GM19438 (cell line): Measurements from ENCODE around the gene ADAMTS1.
"Not testable (repeated sequence)": the region's sequence is repeated elsewhere in the genome, so short reads cannot be mapped to it uniquely, and the experiment has no call there.

Experiments used
- ATAC-seq: cut with Tn5 transposase; IDR thresholded peaks from one replicate; pipeline ENCODE4 v1.9.1; 2021; ENCODE audit warnings: low read depth; ENCODE audit not compliant: unreplicated experiment

The ADAMTS1 gene

DNA sequence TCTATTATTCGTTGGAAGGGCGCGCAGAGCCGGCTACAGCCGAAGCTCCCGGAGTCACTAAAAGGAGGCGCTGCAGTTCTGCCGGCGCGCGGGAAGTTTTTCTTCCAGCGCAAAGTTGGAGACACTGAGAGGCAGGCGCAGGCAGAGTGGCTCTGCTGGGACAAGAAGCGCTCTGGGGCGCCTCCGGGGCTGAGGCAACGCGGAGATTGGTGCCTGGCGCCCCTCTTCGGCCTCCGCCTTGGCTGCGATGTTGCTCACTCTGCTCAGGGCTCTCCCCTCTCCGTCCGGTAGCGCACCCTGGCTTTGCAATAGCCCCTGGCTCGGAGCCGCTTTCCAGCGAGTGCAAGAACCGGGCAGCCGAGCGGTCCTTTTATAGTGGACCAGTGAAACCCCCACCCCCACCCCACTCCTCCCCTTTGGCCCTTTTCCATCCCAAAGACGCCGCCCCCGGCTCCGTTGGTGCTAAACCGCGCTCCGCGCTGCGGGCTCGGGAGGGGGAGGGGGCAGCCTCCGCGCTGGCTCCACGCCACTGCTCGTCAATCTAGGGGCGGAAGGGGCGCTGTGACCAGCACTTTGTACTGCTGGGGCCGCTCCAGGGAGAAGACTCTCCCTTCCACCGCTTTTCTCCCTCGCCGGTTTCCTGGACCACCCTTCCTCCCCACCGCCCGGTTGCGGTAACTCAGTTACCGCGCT, at the start of gene ADAMTS1:
TSS of gene ADAMTS1 (minus strand) at position 344 of the 693 bp plus-strand sequence. CDS start 455 bp downstream, outside the sequence.
- ATAC-seq = no peak

GRCh38 chr21:26892151-26892550, 46.9 kb upstream of the ADAMTS1 start:
- no peak for ATAC-seq

- ATAC-seq = no peak
These were observed 43.7 kb upstream of the ADAMTS1 start for GRCh38 chr21:26888931-26889330.

DNA sequence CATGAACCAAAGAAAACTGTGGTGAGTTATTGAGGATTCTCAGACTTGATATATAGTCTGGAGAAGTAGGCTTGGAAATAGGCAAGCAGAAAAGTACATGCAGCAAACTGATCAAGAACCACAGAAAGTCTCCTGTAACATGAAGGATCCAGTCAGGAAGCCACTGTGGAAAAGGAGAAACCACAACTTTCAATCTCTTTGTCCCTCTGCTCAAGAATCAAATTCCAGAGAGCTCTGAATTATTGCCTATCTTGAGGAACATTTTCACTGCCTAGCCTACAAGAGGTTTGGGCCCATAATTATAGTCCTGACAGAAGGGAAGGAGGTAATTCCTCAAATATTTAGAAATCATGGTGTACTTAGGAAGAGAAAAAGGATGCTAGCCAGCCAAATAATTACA, 43.0 kb upstream of the ADAMTS1 start:
- ATAC-seq = no peak

DNA sequence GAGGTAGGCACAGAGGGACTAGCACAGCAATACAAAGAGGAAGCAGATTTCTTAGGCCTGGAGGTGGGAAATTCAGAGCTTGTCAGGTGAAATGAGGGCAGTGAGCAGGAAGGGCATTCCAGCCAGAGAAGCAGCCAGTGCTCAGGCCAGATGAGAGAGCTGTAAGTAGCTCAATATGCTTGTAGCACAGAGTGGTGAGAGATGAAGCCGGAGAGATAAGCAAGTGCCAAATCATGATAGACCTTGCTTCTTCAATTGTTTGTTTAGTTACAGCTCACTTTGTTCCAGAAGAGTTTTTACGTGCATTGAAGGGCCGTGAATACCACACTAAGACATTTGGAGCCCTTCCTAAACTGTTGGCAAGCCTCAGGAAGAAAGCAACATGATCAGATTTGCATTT, 42.0 kb upstream of the ADAMTS1 start:
- ATAC-seq = no peak

GRCh38 chr21:26884436-26884835, 39.2 kb upstream of the ADAMTS1 start:
- no peak for ATAC-seq

- no peak for ATAC-seq
These were observed 38.6 kb upstream of the ADAMTS1 start for GRCh38 chr21:26883768-26884167.

- ATAC-seq = no peak
These were observed 36.5 kb upstream of the ADAMTS1 start for GRCh38 chr21:26881504-26882228.

GRCh38 chr21:26877018-26877417, 31.8 kb upstream of the ADAMTS1 start:
- no peak for ATAC-seq

GRCh38 chr21:26874347-26874746, 29.1 kb upstream of the ADAMTS1 start:
- no peak for ATAC-seq

DNA sequence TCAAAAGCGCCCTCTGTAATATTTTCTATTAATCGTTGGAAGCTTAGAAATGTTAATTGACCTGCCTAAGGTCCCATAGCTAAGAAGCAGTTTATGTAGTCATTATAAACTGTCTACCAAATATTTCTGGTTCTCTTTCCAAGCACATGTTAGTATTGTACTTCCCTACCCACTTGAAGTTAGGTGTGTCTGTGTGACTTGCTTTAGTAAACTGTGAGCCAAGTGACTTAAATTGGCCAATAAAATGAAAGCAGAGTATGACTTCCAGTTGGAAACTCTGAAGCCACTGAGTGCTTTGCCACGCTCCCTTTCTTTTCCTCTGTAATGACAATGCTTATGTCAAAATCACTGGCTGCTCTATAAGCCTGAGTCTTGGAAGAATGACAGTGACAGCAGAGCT, 20.6 kb upstream of the ADAMTS1 start:
- ATAC-seq = no peak

DNA sequence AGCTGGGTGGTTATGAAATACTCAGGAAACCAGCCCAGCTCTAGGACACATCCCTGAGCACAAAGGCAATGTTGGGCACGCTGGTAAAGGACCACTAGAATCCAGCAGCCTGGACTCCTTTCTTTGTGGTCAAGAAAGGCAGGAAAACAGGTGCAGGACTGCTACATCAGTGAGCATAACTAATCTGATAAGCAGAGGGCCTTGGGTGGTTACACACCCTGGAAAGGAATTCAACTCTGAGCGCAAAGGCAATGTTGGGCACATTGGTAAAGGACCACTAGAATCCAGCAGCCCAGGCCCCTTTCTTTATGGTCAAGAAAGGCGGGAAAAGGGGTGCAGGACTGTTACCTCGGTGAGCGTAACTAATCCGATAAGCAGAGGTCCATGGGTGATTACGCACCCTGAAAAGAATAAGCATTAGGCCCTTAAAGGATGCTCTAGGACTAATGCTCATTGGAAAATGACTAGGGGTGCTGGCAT, 11.7 kb upstream of the ADAMTS1 start:
- ATAC-seq = not testable (repeated sequence)

DNA sequence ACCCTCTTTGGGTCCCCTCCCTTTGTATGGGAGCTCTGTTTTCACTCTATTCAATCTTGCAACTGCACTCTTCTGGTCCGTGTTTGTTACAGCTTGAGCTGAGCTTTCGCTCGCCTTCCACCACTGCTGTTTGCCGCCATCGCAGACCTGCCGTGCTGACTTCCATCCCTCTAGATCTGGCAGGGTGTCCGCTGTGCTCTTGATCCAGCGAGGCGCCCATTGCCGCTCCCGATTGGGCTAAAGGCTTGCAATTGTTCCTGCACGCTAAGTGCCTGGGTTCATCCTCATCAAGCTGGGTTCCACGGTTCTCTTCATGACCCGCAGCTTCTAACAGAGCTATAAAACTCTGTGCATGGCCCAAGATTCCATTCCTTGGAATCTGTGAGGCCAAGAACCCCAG, 9.5 kb upstream of the ADAMTS1 start:
- not testable (repeated sequence) for ATAC-seq

DNA sequence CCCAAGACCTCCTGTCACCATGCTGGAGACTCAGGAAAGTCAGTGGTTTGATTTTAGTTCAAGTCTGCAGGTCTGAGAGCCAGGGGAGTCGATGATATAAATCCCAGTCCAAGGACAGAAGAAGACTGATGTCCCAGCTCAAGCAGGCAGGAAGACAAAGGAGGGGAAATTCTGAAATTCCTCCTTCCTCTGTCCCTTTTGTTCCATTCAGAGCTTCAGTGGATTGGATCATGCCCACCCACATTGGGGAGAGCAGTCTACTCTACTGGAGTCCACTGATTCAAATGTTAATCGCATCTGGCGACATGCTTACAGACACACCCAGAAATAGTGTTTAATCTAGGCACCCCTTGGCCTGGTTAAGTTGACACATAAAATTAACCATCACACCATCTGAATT, 7.2 kb upstream of the ADAMTS1 start:
- no peak for ATAC-seq

DNA sequence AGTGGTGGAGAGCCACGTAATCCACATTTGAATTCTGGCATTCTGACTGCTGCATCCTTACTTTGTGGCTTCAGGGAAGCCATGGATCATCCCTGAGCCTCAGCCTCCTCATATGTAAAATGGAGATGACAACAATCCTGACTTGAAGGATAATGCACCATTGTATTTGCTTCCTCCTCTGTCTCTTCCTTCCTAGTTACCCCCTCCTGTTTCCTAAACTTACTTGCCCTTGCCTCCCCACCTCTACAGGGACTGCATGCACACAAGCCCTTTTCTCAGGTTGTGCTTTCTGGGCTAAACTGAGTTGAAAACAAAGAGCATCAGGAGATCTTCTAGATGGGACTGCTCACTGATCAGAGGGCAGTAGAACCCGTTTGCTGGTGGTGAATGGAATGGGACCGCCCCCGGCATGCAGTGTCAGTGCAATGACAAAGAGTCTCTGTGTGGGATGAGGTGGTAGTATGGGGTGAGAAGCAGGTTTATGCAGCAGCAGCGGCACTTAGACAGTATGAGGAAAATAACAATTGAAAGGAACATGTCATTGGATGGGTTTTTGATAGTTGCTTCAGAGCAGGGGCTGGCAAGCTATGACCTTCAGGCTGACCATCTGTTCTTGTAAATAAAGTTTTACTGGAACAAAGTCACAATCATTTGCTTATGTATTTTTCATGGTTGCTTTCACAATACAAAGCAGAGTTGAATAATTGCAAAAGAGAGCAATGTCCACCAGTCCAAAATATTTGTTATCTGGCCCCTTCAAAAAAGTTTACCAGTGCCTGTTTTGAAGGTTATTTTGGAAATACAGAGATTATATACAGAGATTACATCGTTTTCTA, 6.1 kb upstream of the ADAMTS1 start:
- no peak for ATAC-seq

GRCh38 chr21:26850116-26850643, 5.0 kb upstream of the ADAMTS1 start:
- no peak for ATAC-seq

- no peak for ATAC-seq
These were observed 4.4 kb upstream of the ADAMTS1 start for GRCh38 chr21:26849428-26850115.

DNA sequence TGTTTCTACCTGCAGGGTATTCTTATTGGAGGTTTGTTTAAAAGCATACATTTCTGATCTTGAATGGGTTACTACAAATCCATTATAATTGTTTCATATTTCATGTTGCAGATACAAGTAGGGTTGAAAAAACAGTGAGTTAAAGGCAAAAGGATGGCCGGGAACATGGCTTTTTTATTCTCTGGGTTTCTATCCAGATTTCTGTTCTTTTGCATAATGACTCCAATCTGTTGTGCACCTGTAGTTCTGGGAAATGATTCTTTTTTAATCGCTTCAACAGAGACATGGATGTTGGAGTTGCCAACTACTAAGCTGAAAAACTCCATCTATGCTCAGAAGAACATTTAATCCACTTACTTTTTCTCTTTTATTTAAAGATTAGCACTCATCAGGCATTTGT, 2.7 kb upstream of the ADAMTS1 start:
- no peak for ATAC-seq

DNA sequence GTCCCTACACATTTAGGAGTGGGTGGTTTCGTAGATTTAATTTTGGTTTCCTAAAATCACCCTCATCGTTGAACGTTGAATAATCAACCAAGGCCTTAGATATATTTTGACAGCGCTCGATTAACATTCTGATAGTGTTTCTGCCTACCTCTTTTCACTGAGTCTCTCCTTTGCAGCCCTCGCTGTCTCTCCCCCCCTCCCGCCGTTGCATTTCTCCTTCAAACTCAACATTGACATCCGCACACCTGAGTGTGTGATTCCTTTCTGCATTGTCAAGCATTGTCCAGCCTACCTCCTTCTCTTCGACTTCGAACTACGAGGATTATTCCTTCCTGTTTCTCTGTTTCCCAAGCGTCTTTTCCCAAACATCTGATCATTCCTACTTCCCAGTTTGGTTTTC, 1.8 kb upstream of the ADAMTS1 start:
- ATAC-seq = no peak
